Ectodermal cell (in vitro differentiated cells): Measurements from ENCODE around the gene ARL10.

Experiments
- H3K27ac ChIP-seq: 2 replicates; pipeline ENCODE4 v1.7.0; 2013; ENCODE audit warnings: mild to moderate bottlenecking, low read depth, low read length; ENCODE audit not compliant: insufficient read depth, poor library complexity, severe bottlenecking
- H3K27me3 ChIP-seq: 2 replicates; pipeline ENCODE4 v1.7.0; 2013; ENCODE audit warnings: mild to moderate bottlenecking, low read length; ENCODE audit not compliant: insufficient read depth, control insufficient read depth, poor library complexity, severe bottlenecking
- H3K36me3 ChIP-seq: one replicate; pipeline ENCODE4 v1.7.0; 2013; ENCODE audit warnings: low read length; ENCODE audit not compliant: control insufficient read depth, insufficient read depth
- H3K4me1 ChIP-seq: one replicate; pipeline ENCODE4 v1.7.0; 2013; ENCODE audit warnings: low read length; ENCODE audit not compliant: control insufficient read depth, insufficient read depth
- H3K4me3 ChIP-seq: 2 replicates; pipeline ENCODE4 v1.7.0; 2013; ENCODE audit warnings: low read depth, low read length, control low read depth; ENCODE audit not compliant: insufficient read depth
- H3K9me3 ChIP-seq: 2 replicates; pipeline ENCODE4 v1.7.0; 2013; ENCODE audit warnings: mild to moderate bottlenecking, low read length, moderate library complexity; ENCODE audit not compliant: control insufficient read depth
- WGBS, 2 experiments: methylation state at CpG; one replicate each; pipeline ENCODE4 v1.1.7; 2013; ENCODE audit warnings: missing lambda C conversion rate in 2 of 2; 5-methylcytosine and 5-hydroxymethylcytosine counted together

Gene ARL10

GRCh38 chr5:176389135-176390123, 24.1 kb downstream of the ARL10 start:
- Histone ChIP-seq H3K36me3 (peaks cover 11% of the 10 kb centered on the region), H3K4me1 (peaks cover 6% of the 10 kb centered on the region), H3K27ac (peak overlapping the region; percentile 97), H3K27me3 (no peaks in the 10 kb centered on the region), H3K9me3 (no peaks in the 10 kb centered on the region), H3K4me3 (peak overlapping the region; percentile 97)
- WGBS, 2 experiments: 30% methylated on average over 40 of the region's 41 CpGs

- no peaks in the 10 kb centered on the region for H3K9me3 ChIP-seq
- H3K4me1 ChIP-seq: peaks cover 6% of the 10 kb centered on the region
- H3K36me3 ChIP-seq: no peaks in the 10 kb centered on the region
- 91% methylated on average over 4 of the region's 4 CpGs for WGBS, 2 experiments
- H3K4me3 ChIP-seq: no peak overlapping the region
- no peak overlapping the region for H3K27ac ChIP-seq
- no peaks in the 10 kb centered on the region for H3K27me3 ChIP-seq
Observed at GRCh38 chr5:176391479-176391878, 26.2 kb downstream of the ARL10 start.

- Histone ChIP-seq H3K27ac (no peak overlapping the region), H3K27me3 (no peaks in the 10 kb centered on the region), H3K36me3 (no peaks in the 10 kb centered on the region), H3K9me3 (no peaks in the 10 kb centered on the region), H3K4me1 (peaks cover 6% of the 10 kb centered on the region), H3K4me3 (no peak overlapping the region)
- WGBS, 2 experiments: 91 to 97% methylated on average over 3 to 4 of the region's 4 CpGs
Observed at GRCh38 chr5:176391999-176392398, 26.7 kb downstream of the ARL10 start.

GRCh38 chr5:176392526-176392925, 27.2 kb downstream of the ARL10 start:
- 93 to 95% methylated on average over 11 of the region's 11 CpGs for WGBS, 2 experiments
- H3K9me3 ChIP-seq: no peaks in the 10 kb centered on the region
- no peak overlapping the region for H3K4me3 ChIP-seq
- peaks cover 3% of the 10 kb centered on the region for H3K4me1 ChIP-seq
- H3K27me3 ChIP-seq: no peaks in the 10 kb centered on the region
- no peaks in the 10 kb centered on the region for H3K36me3 ChIP-seq
- no peak overlapping the region for H3K27ac ChIP-seq

- no peaks in the 10 kb centered on the region for H3K36me3 ChIP-seq
- no peaks in the 10 kb centered on the region for H3K9me3 ChIP-seq
- H3K4me1 ChIP-seq: no peaks in the 10 kb centered on the region
- WGBS, 2 experiments: 92 to 94% methylated on average over 9 of the region's 9 CpGs
- no peak overlapping the region for H3K4me3 ChIP-seq
- no peak overlapping the region for H3K27ac ChIP-seq
- H3K27me3 ChIP-seq: no peaks in the 10 kb centered on the region
Observed at GRCh38 chr5:176394096-176394495, 28.8 kb downstream of the ARL10 start.

- H3K9me3 ChIP-seq: no peaks in the 10 kb centered on the region
- H3K36me3 ChIP-seq: no peaks in the 10 kb centered on the region
- H3K27me3 ChIP-seq: no peaks in the 10 kb centered on the region
- no peak overlapping the region for H3K27ac ChIP-seq
- H3K4me3 ChIP-seq: no peak overlapping the region
- 92 to 93% methylated on average over 11 of the region's 11 CpGs for WGBS, 2 experiments
- no peaks in the 10 kb centered on the region for H3K4me1 ChIP-seq
Observed at GRCh38 chr5:176394881-176395675, 29.8 kb downstream of the ARL10 start.

- WGBS, 2 experiments: 80 to 84% methylated on average over 6 of the region's 6 CpGs
- Histone ChIP-seq H3K4me3 (no peak overlapping the region), H3K4me1 (no peaks in the 10 kb centered on the region), H3K27me3 (no peaks in the 10 kb centered on the region), H3K36me3 (no peaks in the 10 kb centered on the region), H3K9me3 (no peaks in the 10 kb centered on the region), H3K27ac (no peak overlapping the region)
Observed at GRCh38 chr5:176396330-176396729, 31.0 kb downstream of the ARL10 start.

GRCh38 chr5:176397736-176398420, 32.6 kb downstream of the ARL10 start:
- no peaks in the 10 kb centered on the region for H3K27me3 ChIP-seq
- WGBS, 2 experiments: 92 to 94% methylated on average over 18 of the region's 18 CpGs
- no peak overlapping the region for H3K27ac ChIP-seq
- H3K4me1 ChIP-seq: no peaks in the 10 kb centered on the region
- no peak overlapping the region for H3K4me3 ChIP-seq
- no peaks in the 10 kb centered on the region for H3K36me3 ChIP-seq
- H3K9me3 ChIP-seq: no peaks in the 10 kb centered on the region

GRCh38 chr5:176400382-176401156, 35.3 kb downstream of the ARL10 start:
- no peak overlapping the region for H3K4me3 ChIP-seq
- H3K4me1 ChIP-seq: no peaks in the 10 kb centered on the region
- no peaks in the 10 kb centered on the region for H3K9me3 ChIP-seq
- no peaks in the 10 kb centered on the region for H3K36me3 ChIP-seq
- WGBS, 2 experiments: 90 to 91% methylated on average over 17 of the region's 17 CpGs
- H3K27ac ChIP-seq: no peak overlapping the region
- H3K27me3 ChIP-seq: no peaks in the 10 kb centered on the region
